Measurements from ENCODE around the gene SLC37A4.
"Not testable (repeated sequence)": the region's sequence is repeated elsewhere in the genome, so short reads cannot be mapped to it uniquely, and the experiment has no call there.

SLC37A4 gene

GRCh38 chr11:119038884-119039283 lies 8.2 kb upstream of the SLC37A4 start:
- TF ChIP-seq CTCF (conservative IDR thresholded peaks at IDR 0.05): no peak
- no peak overlapping the region for H3K27ac ChIP-seq

GRCh38 chr11:119034813-119035212 lies 4.1 kb upstream of the SLC37A4 start:
- H3K27ac ChIP-seq: no peak overlapping the region
- no peak for TF ChIP-seq CTCF (conservative IDR thresholded peaks at IDR 0.05)

DNA sequence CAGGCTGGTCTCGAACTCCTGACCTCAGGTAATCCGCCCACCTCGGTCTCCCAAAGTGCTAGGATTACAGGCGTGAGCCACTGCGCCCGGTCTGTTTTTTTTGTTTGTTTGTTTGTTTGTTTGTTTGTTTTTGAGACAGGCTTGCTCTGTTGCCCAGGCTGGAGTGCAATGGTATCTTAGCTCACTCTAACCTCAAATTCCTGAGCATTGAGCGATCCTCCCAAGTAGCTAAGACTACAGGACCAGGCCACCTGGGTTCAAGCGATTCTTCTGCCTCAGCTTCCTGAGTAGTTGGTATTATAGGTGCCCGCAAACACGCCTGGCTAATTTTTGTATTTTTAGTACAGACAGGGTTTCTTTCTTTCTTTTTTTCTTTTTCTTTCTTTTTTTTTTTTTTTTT lies 2.7 kb upstream of the SLC37A4 start:
- not testable (repeated sequence) for H3K27ac ChIP-seq

- no peak overlapping the region for H3K27ac ChIP-seq
- TF ChIP-seq CTCF (conservative IDR thresholded peaks at IDR 0.05): no peak
These were observed 1.2 kb upstream of the SLC37A4 start for GRCh38 chr11:119031912-119032280.

DNA sequence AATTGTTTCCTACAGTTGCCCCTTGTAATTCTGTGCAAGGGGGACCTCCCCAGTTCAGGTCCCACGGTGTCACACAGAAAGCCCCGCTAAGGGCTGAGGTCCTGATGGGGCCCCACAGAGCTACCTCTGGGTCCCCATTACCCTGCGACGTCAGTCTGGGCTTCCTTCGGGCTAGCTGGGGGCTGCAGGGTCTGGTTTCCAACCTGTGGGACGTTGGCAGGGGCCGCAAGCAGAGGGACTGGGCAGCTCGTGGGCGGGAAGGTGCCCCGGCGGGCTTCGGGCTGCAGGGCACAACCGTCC lies 698 bp downstream of the SLC37A4 start:
- peak overlapping the region; percentile 88 for H3K27ac ChIP-seq
- no peak for TF ChIP-seq CTCF (conservative IDR thresholded peaks at IDR 0.05)

- no peak for TF ChIP-seq CTCF (conservative IDR thresholded peaks at IDR 0.05)
- H3K27ac ChIP-seq: peak overlapping the region; percentile 88
These were observed 1.2 kb downstream of the SLC37A4 start for GRCh38 chr11:119029340-119030028.

GRCh38 chr11:119029069-119029339 lies 1.7 kb downstream of the SLC37A4 start:
- TF ChIP-seq CTCF (conservative IDR thresholded peaks at IDR 0.05): no peak
- peak overlapping the region; percentile 88 for H3K27ac ChIP-seq

DNA sequence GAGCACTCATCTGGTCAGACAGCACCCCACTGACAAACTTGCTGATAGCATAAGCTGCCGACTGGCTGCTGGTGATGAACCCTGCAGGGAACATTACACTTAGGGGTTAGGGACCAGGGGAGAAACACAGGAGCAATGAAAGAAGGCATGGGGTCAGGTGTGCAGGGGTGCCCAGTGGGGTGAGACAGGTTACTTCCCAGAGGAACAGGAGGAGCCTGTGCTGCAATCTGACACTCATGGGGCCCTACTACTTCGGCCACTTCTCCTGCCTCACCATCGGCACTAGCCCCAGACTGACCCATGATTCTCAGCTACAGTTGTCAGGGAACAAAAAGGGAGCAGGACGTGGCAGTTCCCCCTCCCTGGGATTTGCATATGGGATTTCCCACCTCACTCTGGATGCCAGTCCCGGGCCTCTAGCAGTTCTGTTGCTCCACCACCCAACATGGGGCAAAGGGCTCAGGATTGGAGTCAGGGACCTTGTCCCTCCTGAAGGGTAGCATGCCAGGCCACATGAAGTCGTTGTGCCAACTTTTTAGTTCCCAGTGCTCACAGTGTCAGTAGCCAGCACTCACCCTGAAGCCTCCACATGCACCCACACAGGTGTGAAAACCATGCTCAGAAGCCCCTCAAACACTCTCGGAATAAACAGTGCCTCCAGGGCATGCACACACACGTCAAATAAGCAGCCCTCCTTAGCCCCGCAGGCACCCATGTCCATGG lies 2.2 kb downstream of the SLC37A4 start:
- peak overlapping the region; percentile 88 for H3K27ac ChIP-seq
- TF ChIP-seq CTCF (conservative IDR thresholded peaks at IDR 0.05): no peak

All from VCaP (cell line).